Measurements from ENCODE around the gene MBTPS1.

DNA sequence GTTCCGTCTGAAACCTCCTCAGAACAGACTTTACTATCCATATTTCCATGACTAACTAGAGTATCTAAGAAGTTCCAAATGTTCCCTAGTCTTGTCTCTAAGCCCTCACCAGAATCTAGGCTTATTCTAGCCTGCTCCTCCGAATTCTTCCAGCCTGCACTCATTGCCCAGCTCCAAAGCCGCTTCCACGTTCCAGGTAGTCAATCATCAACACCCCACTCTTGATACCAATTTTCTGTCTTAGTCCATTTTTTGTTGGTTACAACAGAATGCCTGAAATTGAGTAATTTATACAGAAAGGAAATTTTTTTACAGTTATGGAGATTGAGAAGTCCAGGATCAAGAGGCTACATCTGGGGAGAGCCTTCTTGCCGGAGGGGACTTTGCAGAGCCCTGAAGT, 95.3 kb downstream of the MBTPS1 start:
- TF ChIP-seq EP300 (conservative IDR thresholded peaks at IDR 0.05; ENCODE audit: poor library complexity, severe bottlenecking) (no peak), CTCF (IDR thresholded peaks at IDR 0.05; ENCODE audit: poor library complexity, severe bottlenecking) (no peak), POLR2AphosphoS5 (IDR thresholded peaks at IDR 0.05) (no peak), EZH2 (IDR thresholded peaks at IDR 0.05; ENCODE audit: borderline replicate concordance, insufficient read depth, low read length, poor library complexity, severe bottlenecking) (no peak), SMC3 (conservative IDR thresholded peaks at IDR 0.05; ENCODE audit: poor library complexity) (no peak)
- TF ChIP-seq, protein P1, sequence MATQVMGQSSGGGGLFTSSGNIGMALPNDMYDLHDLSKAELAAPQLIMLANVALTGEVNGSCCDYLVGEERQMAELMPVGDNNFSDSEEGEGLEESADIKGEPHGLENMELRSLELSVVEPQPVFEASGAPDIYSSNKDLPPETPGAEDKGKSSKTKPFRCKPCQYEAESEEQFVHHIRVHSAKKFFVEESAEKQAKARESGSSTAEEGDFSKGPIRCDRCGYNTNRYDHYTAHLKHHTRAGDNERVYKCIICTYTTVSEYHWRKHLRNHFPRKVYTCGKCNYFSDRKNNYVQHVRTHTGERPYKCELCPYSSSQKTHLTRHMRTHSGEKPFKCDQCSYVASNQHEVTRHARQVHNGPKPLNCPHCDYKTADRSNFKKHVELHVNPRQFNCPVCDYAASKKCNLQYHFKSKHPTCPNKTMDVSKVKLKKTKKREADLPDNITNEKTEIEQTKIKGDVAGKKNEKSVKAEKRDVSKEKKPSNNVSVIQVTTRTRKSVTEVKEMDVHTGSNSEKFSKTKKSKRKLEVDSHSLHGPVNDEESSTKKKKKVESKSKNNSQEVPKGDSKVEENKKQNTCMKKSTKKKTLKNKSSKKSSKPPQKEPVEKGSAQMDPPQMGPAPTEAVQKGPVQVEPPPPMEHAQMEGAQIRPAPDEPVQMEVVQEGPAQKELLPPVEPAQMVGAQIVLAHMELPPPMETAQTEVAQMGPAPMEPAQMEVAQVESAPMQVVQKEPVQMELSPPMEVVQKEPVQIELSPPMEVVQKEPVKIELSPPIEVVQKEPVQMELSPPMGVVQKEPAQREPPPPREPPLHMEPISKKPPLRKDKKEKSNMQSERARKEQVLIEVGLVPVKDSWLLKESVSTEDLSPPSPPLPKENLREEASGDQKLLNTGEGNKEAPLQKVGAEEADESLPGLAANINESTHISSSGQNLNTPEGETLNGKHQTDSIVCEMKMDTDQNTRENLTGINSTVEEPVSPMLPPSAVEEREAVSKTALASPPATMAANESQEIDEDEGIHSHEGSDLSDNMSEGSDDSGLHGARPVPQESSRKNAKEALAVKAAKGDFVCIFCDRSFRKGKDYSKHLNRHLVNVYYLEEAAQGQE (IDR thresholded peaks at IDR 0.05; ENCODE audit: borderline replicate concordance) = no peak

All from neural cell (in vitro differentiated cells).